Heart left ventricle (tissue), 16 donors: Measurements from ENCODE around the gene UQCC2. TPM values are rescaled to one million over a fixed set of nuclear protein-coding genes. Genes with fewer than 3 reads are reported as not detected.

Source experiments
- ATAC-seq, 4 donors: fragments of 200-7000 bp; cut with Tn5 transposase; one replicate each; pipeline ENCODE4 v1.9.1; 2020 to 2022; ENCODE audit warnings: moderate library complexity in 4 of 4, mild to moderate bottlenecking in 3 of 4, moderate number of reproducible peaks in 1 of 4
- DNase-seq, 5 donors: peaks; one replicate each; pipeline ENCODE4 v3.0.0-alpha.2; 2020
- H3K27ac ChIP-seq, 12 donors: fragments of 200-600 bp; sonication (generic) in 4 of 12; one replicate each; pipeline versions ENCODE4 v1.5.0 to v1.8.0; 2016 to 2022; ENCODE audit warnings: mild to moderate bottlenecking in 2 of 12
- H3K27me3 ChIP-seq, 9 donors: fragments of 200-600 bp; sonication (generic) in 2 of 9; one replicate each; pipeline versions ENCODE4 v1.5.1 to v1.8.0; 2016 to 2022; ENCODE audit warnings: mild to moderate bottlenecking in 3 of 9
- H3K36me3 ChIP-seq, 9 donors: fragments of 200-600 bp; sonication (generic) in 2 of 9; one replicate each; pipeline versions ENCODE4 v1.5.0 to v1.8.0; 2018 to 2022; ENCODE audit warnings: mild to moderate bottlenecking in 2 of 9
- H3K4me1 ChIP-seq, 12 donors: fragments of 200-600 bp; sonication (generic) in 4 of 12; one replicate each; pipeline versions ENCODE4 v1.5.0 to v1.8.0; 2016 to 2022; ENCODE audit warnings: mild to moderate bottlenecking in 3 of 12
- H3K4me3 ChIP-seq, 12 donors: fragments of 200-600 bp; sonication (generic) in 4 of 12; one replicate each; pipeline versions ENCODE4 v1.5.0 to v1.8.0; 2017 to 2022; ENCODE audit warnings: mild to moderate bottlenecking in 9 of 12, moderate library complexity in 4 of 12
- H3K9me3 ChIP-seq, 12 donors: fragments of 200-600 bp; sonication (generic) in 4 of 12; one replicate each; pipeline versions ENCODE4 v1.5.0 to v1.8.0; 2016 to 2022; ENCODE audit warnings: mild to moderate bottlenecking in 1 of 12
- POLR2A ChIP-seq, 2 donors: fragments of 450-650 bp; IDR thresholded peaks; one replicate each; pipeline ENCODE4 v1.6.1; 2017; ENCODE audit warnings: antibody characterized with exemption in 2 of 2, mild to moderate bottlenecking in 2 of 2, moderate library complexity in 2 of 2
- WGBS, 4 donors: extraction: QIAGEN DNeasy Blood & Tissue Kit in 2 of 4; methylation state at CpG; one replicate each; pipeline versions ENCODE4 v1.1.5 to v1.1.7; 2013 to 2018; 5-methylcytosine and 5-hydroxymethylcytosine counted together
- intact Hi-C, 10 donors: fragments of 100-400 bp; cut with DNase I; formaldehyde crosslinking; loops; one replicate each; pipeline versions ENCODE4 v1.11.1 to v1.14.2; 2022
- polyA plus RNA-seq, 2 donors: library from polyadenylated mRNA; stranded (reverse); fragments of 200-250 nt; gene quantifications; one replicate each; pipeline ENCODE4 v1.2.3, GENCODE V29; 2013
- total RNA-seq, 9 donors: library from RNA; depleted of rRNA in 2 of 9; stranded (reverse); fragments of >200 nt in 2 of 9; fragmentation: NEBNext Ultra II Directional in 3 of 9; extraction: Animal tissue kit (Norgen Biotek cat#: 25700) in 3 of 9; gene quantifications; one replicate each; pipeline versions ENCODE4 v1.1.0 to v1.2.4, GENCODE V29; 2016 to 2023
- TF ChIP-seq, protein P1 (sequence below), 12 donors: fragments of 200-600 bp; sonication (generic) in 4 of 12; IDR thresholded peaks; one replicate each; pipeline versions ENCODE4 v1.5.0 to v1.8.0; 2018 to 2022; ENCODE audit warnings: antibody characterized with exemption in 12 of 12, mild to moderate bottlenecking in 5 of 12
- donor health status: ischemic (EF 13 %, LVEDD 7.1; RV severe dilation, severe dysfunction).
- donor health status: healthy with polysubstance abuse.
- donor health status: DM: no; HTN: yes; CAD: no.
- donor health status: DM: no; HTN: no; CAD: no.
- donor health status: ischemic (EF 25% LVEDD 6.9; RV normal size, moderate dysfunction).
- donor health status: ischemic (EF 25% LVEDD 5.7; RV mildly dilated, moderate dysfunction).
- donor health status: healthy.
- donor health status: DM: yes; HTN: yes; CAD: no.
- donor health status: ischemic (EF 35%, LVEDD 5.7; RV mildly dilated, moderate dysfunction).
- donor health status: nonischemic (EF 11% LVEDD 7.7; RV severe dilation, severe dysfunction).
- donor health status: DM: yes; HTN: yes; CAD: no.
- donor health status: PGD.
- donor health status: ischemic (EF 29% LVEDD 5.4; RV normal size, mild dysfunction).
- donor health status: nonischemic (EF 23%, LVEDD 6.1; RV moderate dilation, normal function).

The UQCC2 gene
- total and polyA plus RNA-seq, 11 donors = 88.5 to 496 (median 195) TPM

- TF ChIP-seq, protein P1, sequence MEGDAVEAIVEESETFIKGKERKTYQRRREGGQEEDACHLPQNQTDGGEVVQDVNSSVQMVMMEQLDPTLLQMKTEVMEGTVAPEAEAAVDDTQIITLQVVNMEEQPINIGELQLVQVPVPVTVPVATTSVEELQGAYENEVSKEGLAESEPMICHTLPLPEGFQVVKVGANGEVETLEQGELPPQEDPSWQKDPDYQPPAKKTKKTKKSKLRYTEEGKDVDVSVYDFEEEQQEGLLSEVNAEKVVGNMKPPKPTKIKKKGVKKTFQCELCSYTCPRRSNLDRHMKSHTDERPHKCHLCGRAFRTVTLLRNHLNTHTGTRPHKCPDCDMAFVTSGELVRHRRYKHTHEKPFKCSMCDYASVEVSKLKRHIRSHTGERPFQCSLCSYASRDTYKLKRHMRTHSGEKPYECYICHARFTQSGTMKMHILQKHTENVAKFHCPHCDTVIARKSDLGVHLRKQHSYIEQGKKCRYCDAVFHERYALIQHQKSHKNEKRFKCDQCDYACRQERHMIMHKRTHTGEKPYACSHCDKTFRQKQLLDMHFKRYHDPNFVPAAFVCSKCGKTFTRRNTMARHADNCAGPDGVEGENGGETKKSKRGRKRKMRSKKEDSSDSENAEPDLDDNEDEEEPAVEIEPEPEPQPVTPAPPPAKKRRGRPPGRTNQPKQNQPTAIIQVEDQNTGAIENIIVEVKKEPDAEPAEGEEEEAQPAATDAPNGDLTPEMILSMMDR (IDR thresholded peaks at IDR 0.05) = no peak
- TF ChIP-seq POLR2A (IDR thresholded peaks at IDR 0.05) = no peak
- WGBS, 4 donors = 80 to 85% (median 84%) methylated on average over 15 of the region's 15 CpGs
- intact Hi-C loops = loop anchor here in 7 of 10 donors (1.0 to 10.0 kb wide), 9 partner anchors 34 to 444 kb away; partner anchors contain the start of genes IP6K3 (in 1 of the 7) and LEMD2 (in 1 of the 7)
- peaks cover 0 to 39% (median 25%) of the 10 kb centered on the region in 12 donors for H3K4me1 ChIP-seq
- DNase-seq (peak in 2 of 5 donors; percentile 16 to 23), ATAC-seq (no peak)
- no peaks in the 10 kb centered on the region for H3K9me3 ChIP-seq
- H3K36me3 ChIP-seq = peaks cover 0 to 18% (median 8%) of the 10 kb centered on the region in 9 donors
- no peaks in the 10 kb centered on the region for H3K27me3 ChIP-seq
- peak overlapping the region in 11 of 12 donors; percentile 80 to 98 (median 94) for H3K27ac ChIP-seq
- peak overlapping the region; percentile 35 to 86 (median 76) for H3K4me3 ChIP-seq
Observed at GRCh38 chr6:33710296-33711121, 991 bp downstream of the UQCC2 start.

DNA sequence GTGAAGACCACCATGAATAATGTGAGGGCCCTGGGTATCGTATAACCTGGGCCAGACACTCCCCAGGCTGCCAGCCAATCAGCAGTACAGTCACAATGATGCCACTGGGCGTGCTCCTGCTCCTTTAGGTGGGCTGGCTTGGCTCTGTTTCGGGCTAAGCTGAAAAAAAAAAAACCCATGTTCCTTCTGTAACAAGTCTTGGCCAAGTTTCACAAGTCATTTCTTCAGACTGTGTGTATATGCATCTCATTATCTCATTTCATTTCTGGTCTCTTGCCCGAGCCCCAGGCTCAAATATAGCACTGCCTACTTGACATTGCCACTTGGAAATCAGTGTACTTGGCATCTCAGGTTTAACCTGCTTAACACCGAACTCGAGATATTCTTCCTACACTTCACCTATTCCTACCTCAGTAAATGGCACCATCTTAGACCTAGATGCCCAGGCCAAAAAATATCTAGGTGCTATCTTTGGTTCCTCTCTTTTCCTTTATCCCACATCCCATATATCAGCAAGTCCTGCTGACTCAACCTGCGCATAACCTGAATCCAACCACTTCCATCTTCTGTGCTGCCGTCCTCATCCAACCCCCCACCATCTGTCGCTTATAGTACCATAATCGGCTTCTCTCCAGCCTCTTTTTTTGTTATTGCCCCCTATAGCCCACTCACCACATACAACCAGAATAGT is 1.8 kb downstream of the UQCC2 start:
- Histone ChIP-seq H3K36me3 (peaks cover 0 to 18% (median 8%) of the 10 kb centered on the region in 9 donors), H3K4me3 (no peak overlapping the region), H3K27me3 (no peaks in the 10 kb centered on the region), H3K27ac (peak overlapping the region; percentile 43 to 98 (median 84)), H3K9me3 (no peaks in the 10 kb centered on the region), H3K4me1 (peaks cover 0 to 39% (median 25%) of the 10 kb centered on the region in 12 donors)
- TF ChIP-seq, protein P1 (IDR thresholded peaks at IDR 0.05) = no peak
- no peak for TF ChIP-seq POLR2A (IDR thresholded peaks at IDR 0.05)
- DNase-seq = peak in 2 of 5 donors; percentile 17 to 26
- 65 to 67% (median 66%) methylated on average over 10 of the region's 10 CpGs for WGBS, 4 donors
- intact Hi-C loops = loop anchor here in 6 of 10 donors (2.0 to 10.0 kb wide), 7 partner anchors 35 to 445 kb away; partner anchors contain the start of gene LEMD2 (in 1 of the 6)
- ATAC-seq = peak in 3 of 4 donors; percentile 31 to 34 (median 34)

GRCh38 chr6:33708516-33709204 is 2.8 kb downstream of the UQCC2 start:
- 85 to 89% (median 86%) methylated on average over 10 of the region's 10 CpGs for WGBS, 4 donors
- no peaks in the 10 kb centered on the region for H3K9me3 ChIP-seq
- H3K27ac ChIP-seq = peak overlapping the region in 11 of 12 donors; percentile 46 to 98 (median 89)
- DNase-seq (peak in 1 of 5 donors; percentile 15), ATAC-seq (no peak)
- intact Hi-C loops = no loop called here
- no peaks in the 10 kb centered on the region for H3K27me3 ChIP-seq
- H3K4me3 ChIP-seq = no peak overlapping the region
- peaks cover 0 to 18% (median 8%) of the 10 kb centered on the region in 9 donors for H3K36me3 ChIP-seq
- TF ChIP-seq, protein P1 (IDR thresholded peaks at IDR 0.05) = no peak
- TF ChIP-seq POLR2A (IDR thresholded peaks at IDR 0.05) = no peak
- H3K4me1 ChIP-seq = peaks cover 0 to 39% (median 25%) of the 10 kb centered on the region in 12 donors
